Esophagus squamous epithelium (tissue), 5 donors: Measurements from ENCODE around the gene LAMA5. TPM values are rescaled to one million over a fixed set of nuclear protein-coding genes. Genes with fewer than 3 reads are reported as not detected.

Experiments used
- DNase-seq: peaks from one replicate; lab custom pipeline; 2025; lab: John Stamatoyannopoulos, UW
- H3K27ac ChIP-seq, 4 donors: fragments of 200-600 bp; sonication (generic); one replicate each; pipeline ENCODE4 v1.5.1; 2016 to 2019; ENCODE audit warnings: mild to moderate bottlenecking in 1 of 4
- H3K27me3 ChIP-seq, 4 donors: fragments of 200-600 bp; sonication (generic); 1 replicate in 3 of 4; 2 replicates in 1 of 4; pipeline versions ENCODE4 v1.5.1 to v1.6.0; 2017 to 2021; ENCODE audit warnings: antibody characterized with exemption in 1 of 4
- H3K36me3 ChIP-seq, 3 donors: fragments of 200-600 bp; sonication (generic); one replicate each; pipeline ENCODE4 v1.5.1; 2016 to 2019
- H3K4me1 ChIP-seq, 3 donors: fragments of 200-600 bp; sonication (generic); one replicate each; pipeline ENCODE4 v1.5.1; 2017 to 2019
- H3K4me3 ChIP-seq, 4 donors: fragments of 200-600 bp; sonication (generic); 1 replicate in 3 of 4; 2 replicates in 1 of 4; pipeline ENCODE4 v1.5.1; 2016 to 2019; ENCODE audit warnings: mild to moderate bottlenecking in 2 of 4, moderate library complexity in 1 of 4
- H3K9me3 ChIP-seq, 3 donors: fragments of 200-600 bp; sonication (generic); one replicate each; pipeline ENCODE4 v1.5.1; 2016 to 2019
- CTCF ChIP-seq, 6 experiments: fragments of 450-650 bp in 4 of 6; fragments of 200-600 bp in 2 of 6; sonication (generic) in 2 of 6; IDR thresholded peaks; one replicate each; pipeline ENCODE4 v1.5.1; 2016 to 2019; ENCODE audit warnings: antibody characterized with exemption in 6 of 6, mild to moderate bottlenecking in 4 of 6, moderate library complexity in 4 of 6
- POLR2A ChIP-seq, 4 donors: fragments of 450-650 bp; IDR thresholded peaks; one replicate each; pipeline ENCODE4 v1.6.1; 2017; ENCODE audit warnings: antibody characterized with exemption in 4 of 4, mild to moderate bottlenecking in 4 of 4, moderate library complexity in 3 of 4
- WGBS, 2 donors: methylation state at CpG; one replicate each; pipeline ENCODE4 v1.1.5; 2018; 5-methylcytosine and 5-hydroxymethylcytosine counted together
- intact Hi-C: fragments of 100-400 bp; cut with DNase I; formaldehyde crosslinking; loops from one replicate; pipeline ENCODE4 v1.15.0; 2022
- total RNA-seq, 4 donors: library from RNA; depleted of rRNA; stranded (reverse); fragments of >200 nt; gene quantifications; one replicate each; pipeline ENCODE4 v1.1.0, GENCODE V29; 2016
- donor health status: DM: yes; HTN: yes; CAD: no.

LAMA5 gene
- total RNA-seq, 4 donors from 2014 or later, result 60.4 to 127 (median 98.9) TPM

- intact Hi-C loops, result no loop called here
- DNase-seq, result no peak
- Histone ChIP-seq H3K36me3 (peaks cover 28 to 100% (median 31%) of the 10 kb centered on the region in 3 donors), H3K4me1 (peaks cover 0 to 18% (median 8%) of the 10 kb centered on the region in 3 donors), H3K9me3 (no peaks in the 10 kb centered on the region), H3K27me3 (no peaks in the 10 kb centered on the region), H3K4me3 (no peak overlapping the region), H3K27ac (peak overlapping the region in 3 of 4 donors; percentile 27 to 60 (median 39))
- TF ChIP-seq CTCF (IDR thresholded peaks at IDR 0.05), result no peak
- TF ChIP-seq POLR2A (IDR thresholded peaks at IDR 0.05), result no peak
- WGBS, 2 donors, result 72 to 77% methylated on average over 7 to 21 of the region's 23 CpGs
Observed at GRCh38 chr20:62285722-62286121, 81.4 kb downstream of the LAMA5 start.

- Histone ChIP-seq H3K4me1 (peaks cover 0 to 18% (median 8%) of the 10 kb centered on the region in 3 donors), H3K4me3 (no peak overlapping the region), H3K27me3 (no peaks in the 10 kb centered on the region), H3K27ac (peak overlapping the region in 2 of 4 donors; percentile 39 to 59), H3K9me3 (no peaks in the 10 kb centered on the region), H3K36me3 (peaks cover 31 to 100% (median 35%) of the 10 kb centered on the region in 3 donors)
- intact Hi-C loops, result no loop called here
- 78 to 88% methylated on average over 6 of the region's 6 CpGs for WGBS, 2 donors
- TF ChIP-seq POLR2A (IDR thresholded peaks at IDR 0.05) (no peak), CTCF (IDR thresholded peaks at IDR 0.05) (no peak)
- no peak for DNase-seq
Observed at GRCh38 chr20:62285151-62285550, 82.0 kb downstream of the LAMA5 start.

- H3K36me3 ChIP-seq, result peaks cover 38 to 100% (median 42%) of the 10 kb centered on the region in 3 donors
Observed at GRCh38 chr20:62284448-62284847, 82.7 kb downstream of the LAMA5 start.

GRCh38 chr20:62282877-62283503 is 84.1 kb downstream of the LAMA5 start:
- no peak for DNase-seq
- H3K27ac ChIP-seq, result no peak overlapping the region
- H3K36me3 ChIP-seq, result peaks cover 42 to 100% (median 48%) of the 10 kb centered on the region in 3 donors
- peaks cover 0 to 17% (median 8%) of the 10 kb centered on the region in 3 donors for H3K4me1 ChIP-seq
- H3K4me3 ChIP-seq, result no peak overlapping the region
- intact Hi-C loops, result no loop called here
- 76 to 89% methylated on average over 11 to 14 of the region's 16 CpGs for WGBS, 2 donors
- H3K9me3 ChIP-seq, result no peaks in the 10 kb centered on the region
- TF ChIP-seq POLR2A (IDR thresholded peaks at IDR 0.05), result no peak
- TF ChIP-seq CTCF (IDR thresholded peaks at IDR 0.05), result no peak
- H3K27me3 ChIP-seq, result no peaks in the 10 kb centered on the region

More at GRCh38 chr20:62284448-62284847, 82.7 kb downstream of the LAMA5 start:
- no peak overlapping the region for H3K27ac ChIP-seq
- H3K9me3 ChIP-seq, result no peaks in the 10 kb centered on the region
- WGBS, 2 donors, result 89 to 94% methylated on average over 6 of the region's 6 CpGs
- H3K4me3 ChIP-seq, result no peak overlapping the region
- no peak for TF ChIP-seq CTCF (IDR thresholded peaks at IDR 0.05)
- TF ChIP-seq POLR2A (IDR thresholded peaks at IDR 0.05), result no peak
- DNase-seq, result no peak
- intact Hi-C loops, result no loop called here
- peaks cover 0 to 18% (median 8%) of the 10 kb centered on the region in 3 donors for H3K4me1 ChIP-seq
- H3K27me3 ChIP-seq, result no peaks in the 10 kb centered on the region

- Histone ChIP-seq H3K27ac (no peak overlapping the region), H3K4me3 (no peak overlapping the region), H3K36me3 (peaks cover 42 to 100% (median 48%) of the 10 kb centered on the region in 3 donors), H3K4me1 (peaks cover 0 to 8% (median 3%) of the 10 kb centered on the region in 3 donors), H3K27me3 (no peaks in the 10 kb centered on the region), H3K9me3 (no peaks in the 10 kb centered on the region)
- intact Hi-C loops, result no loop called here
- no peak for TF ChIP-seq POLR2A (IDR thresholded peaks at IDR 0.05)
- TF ChIP-seq CTCF (IDR thresholded peaks at IDR 0.05), result no peak
- DNase-seq, result no peak
- 88 to 95% methylated on average over 7 of the region's 7 CpGs for WGBS, 2 donors
Observed at GRCh38 chr20:62282103-62282502, 85.0 kb downstream of the LAMA5 start.
